Measurements from ENCODE around the gene DPP6.

Gene DPP6

DNA sequence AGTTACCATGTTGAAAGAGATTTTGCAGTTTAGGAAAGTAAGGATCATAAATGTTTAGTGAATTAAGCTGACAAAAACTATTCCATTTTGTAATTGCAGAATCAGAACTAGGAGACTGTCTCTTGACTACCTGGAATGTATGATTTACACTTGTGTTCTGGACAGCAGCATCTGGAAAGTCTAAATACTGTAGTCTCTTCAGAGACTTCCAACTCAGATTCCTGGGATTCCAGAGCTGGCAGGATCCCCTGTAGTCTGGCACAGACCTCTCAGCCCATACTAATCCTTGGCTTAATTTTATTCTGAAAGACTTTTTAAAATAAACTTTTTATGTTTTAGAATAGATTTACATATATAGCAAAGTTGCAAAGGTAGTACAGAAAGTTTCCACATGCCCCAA, 452.7 kb downstream of the DPP6 start:
- in situ Hi-C loops (cut with MboI; ENCODE audit: low pct_unique_long_range_greater_than_20kb, low sequenced_read_pairs, unreplicated experiment), result no loop called here
- TF ChIP-seq, protein P1, sequence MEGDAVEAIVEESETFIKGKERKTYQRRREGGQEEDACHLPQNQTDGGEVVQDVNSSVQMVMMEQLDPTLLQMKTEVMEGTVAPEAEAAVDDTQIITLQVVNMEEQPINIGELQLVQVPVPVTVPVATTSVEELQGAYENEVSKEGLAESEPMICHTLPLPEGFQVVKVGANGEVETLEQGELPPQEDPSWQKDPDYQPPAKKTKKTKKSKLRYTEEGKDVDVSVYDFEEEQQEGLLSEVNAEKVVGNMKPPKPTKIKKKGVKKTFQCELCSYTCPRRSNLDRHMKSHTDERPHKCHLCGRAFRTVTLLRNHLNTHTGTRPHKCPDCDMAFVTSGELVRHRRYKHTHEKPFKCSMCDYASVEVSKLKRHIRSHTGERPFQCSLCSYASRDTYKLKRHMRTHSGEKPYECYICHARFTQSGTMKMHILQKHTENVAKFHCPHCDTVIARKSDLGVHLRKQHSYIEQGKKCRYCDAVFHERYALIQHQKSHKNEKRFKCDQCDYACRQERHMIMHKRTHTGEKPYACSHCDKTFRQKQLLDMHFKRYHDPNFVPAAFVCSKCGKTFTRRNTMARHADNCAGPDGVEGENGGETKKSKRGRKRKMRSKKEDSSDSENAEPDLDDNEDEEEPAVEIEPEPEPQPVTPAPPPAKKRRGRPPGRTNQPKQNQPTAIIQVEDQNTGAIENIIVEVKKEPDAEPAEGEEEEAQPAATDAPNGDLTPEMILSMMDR (IDR thresholded peaks at IDR 0.05; ENCODE audit: extremely low read depth, insufficient read depth, missing control alignments), result no peak
- DNase-seq (ENCODE audit: low spot score), result no peak

- TF ChIP-seq, protein P1 (IDR thresholded peaks at IDR 0.05; ENCODE audit: extremely low read depth, insufficient read depth, missing control alignments), result no peak
- DNase-seq (ENCODE audit: low spot score), result no peak
- in situ Hi-C loops (cut with MboI; ENCODE audit: low pct_unique_long_range_greater_than_20kb, low sequenced_read_pairs, unreplicated experiment), result no loop called here
Observed at GRCh38 chr7:154505362-154505761, 453.2 kb downstream of the DPP6 start.

DNA sequence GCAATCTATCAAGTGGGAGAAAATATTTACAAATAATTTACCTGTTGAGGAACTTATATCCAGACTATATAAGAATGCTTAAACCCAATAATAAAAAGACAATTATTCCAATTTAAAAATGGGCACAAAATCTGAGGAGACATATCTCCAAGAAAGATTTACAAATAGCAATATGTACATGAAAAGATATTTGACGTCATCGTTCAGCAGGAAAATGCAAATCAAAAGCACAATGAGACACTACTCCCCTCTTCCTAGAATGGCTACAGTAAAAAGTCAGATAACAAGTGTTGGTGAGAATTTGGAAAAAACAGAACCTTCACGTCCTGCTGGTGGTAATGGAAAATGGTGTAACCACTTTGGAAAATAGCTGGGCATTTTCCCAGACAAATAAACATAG, 457.0 kb downstream of the DPP6 start:
- in situ Hi-C loops (cut with MboI; ENCODE audit: low pct_unique_long_range_greater_than_20kb, low sequenced_read_pairs, unreplicated experiment), result no loop called here
- TF ChIP-seq, protein P1 (IDR thresholded peaks at IDR 0.05; ENCODE audit: extremely low read depth, insufficient read depth, missing control alignments), result no peak
- DNase-seq (ENCODE audit: low spot score), result no peak

- DNase-seq (ENCODE audit: low spot score), result no peak
- TF ChIP-seq, protein P1 (IDR thresholded peaks at IDR 0.05; ENCODE audit: extremely low read depth, insufficient read depth, missing control alignments), result no peak
- in situ Hi-C loops (cut with MboI; ENCODE audit: low pct_unique_long_range_greater_than_20kb, low sequenced_read_pairs, unreplicated experiment), result no loop called here
Observed at GRCh38 chr7:154512121-154512833, 460.1 kb downstream of the DPP6 start.

DNA sequence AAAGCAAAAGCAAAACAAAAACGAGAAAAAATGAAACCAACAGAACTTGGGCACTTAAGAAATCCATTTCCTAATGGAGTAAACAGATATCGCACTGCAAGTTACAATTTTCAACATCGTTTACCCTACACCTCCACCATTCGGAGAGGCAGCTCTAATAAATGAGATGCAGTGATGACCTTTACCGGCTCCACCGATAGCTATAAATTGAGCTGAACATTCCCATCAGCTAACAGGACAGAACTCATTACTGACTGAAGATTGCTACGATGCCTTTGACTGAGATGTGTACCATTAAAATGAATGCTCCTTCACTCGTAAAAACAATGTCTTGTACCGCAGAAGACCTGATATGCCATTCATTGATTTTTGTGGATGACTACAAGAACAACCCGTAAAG, 465.6 kb downstream of the DPP6 start:
- TF ChIP-seq, protein P1 (IDR thresholded peaks at IDR 0.05; ENCODE audit: extremely low read depth, insufficient read depth, missing control alignments), result no peak
- in situ Hi-C loops (cut with MboI; ENCODE audit: low pct_unique_long_range_greater_than_20kb, low sequenced_read_pairs, unreplicated experiment), result no loop called here
- DNase-seq (ENCODE audit: low spot score), result no peak

DNA sequence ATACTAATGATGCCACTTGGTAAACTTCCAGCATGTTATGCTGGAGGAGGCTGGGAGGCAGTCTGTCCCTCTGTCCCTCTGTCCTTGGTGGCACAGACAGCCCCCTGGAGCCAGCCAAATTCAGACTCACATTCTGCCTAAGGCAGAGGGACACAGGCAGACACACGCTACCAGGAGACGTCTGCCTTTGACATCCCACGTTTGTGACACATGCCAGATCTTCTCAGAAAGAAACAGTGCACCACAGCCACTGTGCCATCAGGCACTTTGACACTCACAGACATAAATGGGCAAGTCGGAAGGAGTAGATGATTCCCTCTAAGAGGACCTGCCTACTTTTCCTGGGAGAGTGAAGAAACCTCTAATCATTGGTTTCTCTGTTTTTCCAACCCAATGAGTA, 467.0 kb downstream of the DPP6 start:
- no peak for DNase-seq (ENCODE audit: low spot score)
- TF ChIP-seq, protein P1 (IDR thresholded peaks at IDR 0.05; ENCODE audit: extremely low read depth, insufficient read depth, missing control alignments), result no peak
- in situ Hi-C loops (cut with MboI; ENCODE audit: low pct_unique_long_range_greater_than_20kb, low sequenced_read_pairs, unreplicated experiment), result no loop called here

Measured in GM13977 (cell line).